Measurements from ENCODE around the gene IGDCC3.

IGDCC3 gene

GRCh38 chr15:65290228-65290627 is 87.6 kb downstream of the IGDCC3 start:
- no peaks in the 10 kb centered on the region for H3K27me3 Mint-ChIP-seq
- H3K36me3 Mint-ChIP-seq: no peaks in the 10 kb centered on the region
- DNase-seq (ENCODE audit: low spot score in 2 of 2) (no peak), ATAC-seq (ENCODE audit: low read depth) (no peak)
- no peak overlapping the region for H3K4me3 Mint-ChIP-seq
- peaks cover 23% of the 10 kb centered on the region for H3K4me1 Mint-ChIP-seq
- H3K27ac Mint-ChIP-seq: no peak overlapping the region
- H3K9me3 Mint-ChIP-seq: no peaks in the 10 kb centered on the region

- H3K4me3 Mint-ChIP-seq: no peak overlapping the region
- no peaks in the 10 kb centered on the region for H3K36me3 Mint-ChIP-seq
- ATAC-seq (ENCODE audit: low read depth) (no peak), DNase-seq (ENCODE audit: low spot score in 2 of 2) (no peak)
- no peak overlapping the region for H3K27ac Mint-ChIP-seq
- no peaks in the 10 kb centered on the region for H3K9me3 Mint-ChIP-seq
- peaks cover 23% of the 10 kb centered on the region for H3K4me1 Mint-ChIP-seq
- H3K27me3 Mint-ChIP-seq: no peaks in the 10 kb centered on the region
These were observed 88.4 kb downstream of the IGDCC3 start for GRCh38 chr15:65289261-65289854.

- ATAC-seq (ENCODE audit: low read depth) (peak; percentile 40), DNase-seq (ENCODE audit: low spot score in 2 of 2) (peak in 1 of 2 donors; percentile 18)
- Mint-ChIP-seq H3K4me3 (peak overlapping the region; percentile 93), H3K27me3 (no peaks in the 10 kb centered on the region), H3K9me3 (no peaks in the 10 kb centered on the region), H3K27ac (peak overlapping the region; percentile 91), H3K36me3 (peaks cover 4% of the 10 kb centered on the region), H3K4me1 (peaks cover 28% of the 10 kb centered on the region)
These were observed 90.3 kb downstream of the IGDCC3 start for GRCh38 chr15:65287520-65287855.

GRCh38 chr15:65286704-65287519 is 90.9 kb downstream of the IGDCC3 start, which contains the start of gene PARP16:
Gene PARP16, minus strand, starts transcription at chr15:65286883. Its CDS starts 457 bp downstream, at chr15:65286426.
- peaks cover 4% of the 10 kb centered on the region for H3K36me3 Mint-ChIP-seq
- H3K4me3 Mint-ChIP-seq: peak within 1 kb of the TSS; percentile 93
- H3K9me3 Mint-ChIP-seq: no peaks in the 10 kb centered on the region
- ATAC-seq (ENCODE audit: low read depth) (peak; percentile 93), DNase-seq (ENCODE audit: low spot score in 2 of 2) (peak; percentile 88 to 92)
- peaks cover 28% of the 10 kb centered on the region for H3K4me1 Mint-ChIP-seq
- H3K27ac Mint-ChIP-seq: peak within 1 kb of the TSS; percentile 91
- H3K27me3 Mint-ChIP-seq: no peaks in the 10 kb centered on the region

- peaks cover 4% of the 10 kb centered on the region for H3K36me3 Mint-ChIP-seq
- H3K27me3 Mint-ChIP-seq: no peaks in the 10 kb centered on the region
- peaks cover 27% of the 10 kb centered on the region for H3K4me1 Mint-ChIP-seq
- ATAC-seq (ENCODE audit: low read depth): peak; percentile 4
- H3K9me3 Mint-ChIP-seq: no peaks in the 10 kb centered on the region
- H3K4me3 Mint-ChIP-seq: peak overlapping the region; percentile 93
- H3K27ac Mint-ChIP-seq: peak overlapping the region; percentile 91
- peak in 1 of 2 donors; percentile 21 for DNase-seq (ENCODE audit: low spot score in 2 of 2)
These were observed 91.6 kb downstream of the IGDCC3 start for GRCh38 chr15:65286069-65286703.

GRCh38 chr15:65285291-65286068 is 92.3 kb downstream of the IGDCC3 start:
- H3K9me3 Mint-ChIP-seq: no peaks in the 10 kb centered on the region
- peak overlapping the region; percentile 93 for H3K4me3 Mint-ChIP-seq
- DNase-seq (ENCODE audit: low spot score in 2 of 2): no peak
- ATAC-seq (ENCODE audit: low read depth): no peak
- H3K27ac Mint-ChIP-seq: peak overlapping the region; percentile 91
- peaks cover 4% of the 10 kb centered on the region for H3K36me3 Mint-ChIP-seq
- no peaks in the 10 kb centered on the region for H3K27me3 Mint-ChIP-seq
- peaks cover 26% of the 10 kb centered on the region for H3K4me1 Mint-ChIP-seq

- no peaks in the 10 kb centered on the region for H3K27me3 Mint-ChIP-seq
- peaks cover 15% of the 10 kb centered on the region for H3K4me1 Mint-ChIP-seq
- no peak overlapping the region for H3K27ac Mint-ChIP-seq
- H3K36me3 Mint-ChIP-seq: peaks cover 14% of the 10 kb centered on the region
- ATAC-seq (ENCODE audit: low read depth) (no peak), DNase-seq (ENCODE audit: low spot score in 2 of 2) (no peak)
- no peak overlapping the region for H3K4me3 Mint-ChIP-seq
- H3K9me3 Mint-ChIP-seq: no peaks in the 10 kb centered on the region
These were observed 99.3 kb downstream of the IGDCC3 start for GRCh38 chr15:65278480-65278879.

Data from memory B cell (primary cell).